MCF 10A (cell line): ENCODE results near the gene CD6. TPM values are rescaled to one million over a fixed set of nuclear protein-coding genes. Genes with fewer than 3 reads are reported as not detected.

ENCODE experiments used
- BruUV-seq: library from RNA; stranded (reverse); fragments of 400-500 nt; replicated peaks from 2 replicates; lab custom pipeline; 2021; lab: Mats Ljungman, UMichigan
- CTCF ChIA-PET: fragments of 300-600 bp; sonication (Branson Sonifier 250); formaldehyde crosslinking; extraction: SDS; loops from one replicate; lab custom pipeline; 2021; ENCODE audit warnings: antibody characterized with exemption, inconsistent platforms; lab: Yijun Ruan, JAX
- POLR2A ChIA-PET: fragments of 300-600, 350-650 bp; sonication (Branson Sonifier 250); formaldehyde crosslinking; extraction: SDS; loops from one replicate; lab custom pipeline; 2020; ENCODE audit warnings: antibody characterized with exemption, inconsistent platforms; lab: Yijun Ruan, JAX
- DNase-seq: peaks from one replicate; pipeline ENCODE4 v3.0.0-alpha.2; 2018; ENCODE audit not compliant: unreplicated experiment
- H3K27ac Mint-ChIP-seq: one replicate; pipeline ENCODE4 v1.8.0; 2022; ENCODE audit warnings: mild to moderate bottlenecking, low read depth, mixed read lengths; ENCODE audit not compliant: unreplicated experiment
- H3K27me3 Mint-ChIP-seq: one replicate; pipeline ENCODE4 v1.8.0; 2022; ENCODE audit warnings: mixed read lengths; ENCODE audit not compliant: insufficient read depth, unreplicated experiment
- H3K36me3 Mint-ChIP-seq: one replicate; pipeline ENCODE4 v1.8.0; 2022; ENCODE audit warnings: mild to moderate bottlenecking, moderate library complexity, mixed read lengths; ENCODE audit not compliant: insufficient read depth, unreplicated experiment
- H3K4me1 Mint-ChIP-seq: one replicate; pipeline ENCODE4 v1.8.0; 2022; ENCODE audit warnings: mixed read lengths; ENCODE audit not compliant: insufficient read depth, unreplicated experiment
- H3K4me3 Mint-ChIP-seq: one replicate; pipeline ENCODE4 v1.8.0; 2022; ENCODE audit warnings: mild to moderate bottlenecking, moderate library complexity, mixed read lengths; ENCODE audit not compliant: unreplicated experiment
- H3K9me3 Mint-ChIP-seq: one replicate; pipeline ENCODE4 v1.8.0; 2022; ENCODE audit warnings: mixed read lengths; ENCODE audit not compliant: unreplicated experiment
- intact Hi-C: fragments of 100-400 bp; cut with micrococcal nuclease; formaldehyde crosslinking; loops from 2 replicates; pipeline ENCODE4 v1.14.1; 2022
- total RNA-seq: library from RNA; stranded (reverse); gene quantifications from 2 replicates; pipeline ENCODE4 v1.2.3, GENCODE V29; 2022
- TF ChIP-seq, protein P1 (sequence below): fragments of 200-600 bp; IDR thresholded peaks from one replicate; pipeline ENCODE4 v1.8.0; 2022; ENCODE audit warnings: antibody characterized with exemption, mild to moderate bottlenecking; ENCODE audit not compliant: unreplicated experiment

The CD6 gene
- total RNA-seq, 1 experiment from 2014 or later, result not detected

DNA sequence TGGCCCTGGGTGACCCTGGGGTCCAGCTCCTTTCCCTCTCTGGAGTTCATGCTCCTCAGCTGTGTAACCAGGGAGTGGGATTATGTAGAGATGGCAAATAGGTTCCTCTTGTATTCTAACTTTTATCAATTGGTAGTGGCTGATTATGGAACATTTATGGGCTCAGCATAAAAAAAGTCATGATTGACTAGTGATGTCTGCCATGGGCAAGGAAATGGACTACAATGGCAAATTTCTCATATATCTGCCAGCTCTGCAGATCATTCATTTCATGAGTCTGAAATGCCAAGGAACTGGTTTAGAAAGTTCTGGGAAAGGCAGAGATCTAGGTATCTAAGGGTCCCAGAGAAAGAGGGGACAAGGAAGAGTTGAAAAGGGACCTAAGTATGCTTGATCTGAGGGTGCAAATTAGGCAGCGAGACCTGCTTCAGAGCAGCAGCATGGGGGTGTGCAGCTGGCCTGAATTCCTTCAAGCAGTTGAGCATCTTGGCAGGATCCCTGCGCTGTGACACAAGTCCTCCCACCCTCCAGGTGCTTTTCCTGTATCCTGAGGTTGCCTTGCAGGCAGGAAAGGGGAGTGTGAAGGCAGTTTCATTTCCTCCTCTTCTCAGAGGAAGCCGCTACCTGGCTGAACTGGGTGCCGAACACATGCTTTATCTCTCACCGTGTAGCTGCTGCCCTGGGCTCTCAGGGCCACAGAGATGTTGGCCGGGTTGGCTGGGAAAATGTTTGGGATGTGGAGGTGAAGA lies 29.9 kb upstream of the CD6 start:
- no peak overlapping the region for H3K27ac Mint-ChIP-seq

DNA sequence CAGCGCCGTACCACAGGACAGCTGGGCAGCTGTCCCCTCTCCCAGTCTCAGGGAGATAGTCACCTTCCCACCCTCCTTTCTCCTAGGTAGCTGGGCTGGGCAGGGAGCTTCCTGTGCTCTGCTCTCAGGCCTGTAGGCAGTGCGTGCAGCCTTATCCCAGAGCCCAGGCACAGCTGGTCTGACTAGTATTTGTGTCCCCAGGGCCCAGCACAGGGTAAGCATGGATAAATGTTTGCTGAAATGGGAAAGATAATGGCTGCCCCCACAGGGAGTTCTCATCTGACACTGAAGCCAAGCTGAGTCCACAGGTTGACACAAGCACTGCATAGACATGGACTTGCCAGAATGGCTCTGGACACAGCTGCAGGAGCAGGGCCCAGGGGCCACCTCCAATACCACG lies 29.3 kb upstream of the CD6 start:
- POLR2A ChIA-PET, result interaction anchor here (0.5 kb wide), 1 partner anchor 425 kb away, joined by 3 read pairs; no protein-coding TSS in a partner anchor
- CTCF ChIA-PET, result no interaction called here
- Mint-ChIP-seq H3K9me3 (no peaks in the 10 kb centered on the region), H3K27ac (no peak overlapping the region), H3K4me1 (no peaks in the 10 kb centered on the region), H3K36me3 (no peaks in the 10 kb centered on the region), H3K4me3 (no peak overlapping the region), H3K27me3 (peaks cover 28% of the 10 kb centered on the region)
- TF ChIP-seq, protein P1, sequence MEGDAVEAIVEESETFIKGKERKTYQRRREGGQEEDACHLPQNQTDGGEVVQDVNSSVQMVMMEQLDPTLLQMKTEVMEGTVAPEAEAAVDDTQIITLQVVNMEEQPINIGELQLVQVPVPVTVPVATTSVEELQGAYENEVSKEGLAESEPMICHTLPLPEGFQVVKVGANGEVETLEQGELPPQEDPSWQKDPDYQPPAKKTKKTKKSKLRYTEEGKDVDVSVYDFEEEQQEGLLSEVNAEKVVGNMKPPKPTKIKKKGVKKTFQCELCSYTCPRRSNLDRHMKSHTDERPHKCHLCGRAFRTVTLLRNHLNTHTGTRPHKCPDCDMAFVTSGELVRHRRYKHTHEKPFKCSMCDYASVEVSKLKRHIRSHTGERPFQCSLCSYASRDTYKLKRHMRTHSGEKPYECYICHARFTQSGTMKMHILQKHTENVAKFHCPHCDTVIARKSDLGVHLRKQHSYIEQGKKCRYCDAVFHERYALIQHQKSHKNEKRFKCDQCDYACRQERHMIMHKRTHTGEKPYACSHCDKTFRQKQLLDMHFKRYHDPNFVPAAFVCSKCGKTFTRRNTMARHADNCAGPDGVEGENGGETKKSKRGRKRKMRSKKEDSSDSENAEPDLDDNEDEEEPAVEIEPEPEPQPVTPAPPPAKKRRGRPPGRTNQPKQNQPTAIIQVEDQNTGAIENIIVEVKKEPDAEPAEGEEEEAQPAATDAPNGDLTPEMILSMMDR, result no peak
- no peak for DNase-seq
- BruUV-seq, result no TSS peak
- intact Hi-C loops, result no loop called here

More for the DNA sequence above, 29.9 kb upstream of the CD6 start:
- no peaks in the 10 kb centered on the region for H3K9me3 Mint-ChIP-seq
- H3K36me3 Mint-ChIP-seq, result no peaks in the 10 kb centered on the region
- H3K27me3 Mint-ChIP-seq, result peaks cover 27% of the 10 kb centered on the region
- POLR2A ChIA-PET, result interaction anchor here (0.5 to 1.3 kb wide), 2 partner anchors 24 to 424 kb away, joined by 3 to 4 read pairs; no protein-coding TSS in a partner anchor
- no TSS peak for BruUV-seq
- TF ChIP-seq, protein P1, result no peak
- CTCF ChIA-PET, result interaction anchor here (0.8 kb wide), 1 partner anchor 12 kb away, joined by 3 read pairs; no protein-coding TSS in a partner anchor
- intact Hi-C loops, result no loop called here
- H3K4me1 Mint-ChIP-seq, result no peaks in the 10 kb centered on the region
- no peak for DNase-seq
- H3K4me3 Mint-ChIP-seq, result no peak overlapping the region

DNA sequence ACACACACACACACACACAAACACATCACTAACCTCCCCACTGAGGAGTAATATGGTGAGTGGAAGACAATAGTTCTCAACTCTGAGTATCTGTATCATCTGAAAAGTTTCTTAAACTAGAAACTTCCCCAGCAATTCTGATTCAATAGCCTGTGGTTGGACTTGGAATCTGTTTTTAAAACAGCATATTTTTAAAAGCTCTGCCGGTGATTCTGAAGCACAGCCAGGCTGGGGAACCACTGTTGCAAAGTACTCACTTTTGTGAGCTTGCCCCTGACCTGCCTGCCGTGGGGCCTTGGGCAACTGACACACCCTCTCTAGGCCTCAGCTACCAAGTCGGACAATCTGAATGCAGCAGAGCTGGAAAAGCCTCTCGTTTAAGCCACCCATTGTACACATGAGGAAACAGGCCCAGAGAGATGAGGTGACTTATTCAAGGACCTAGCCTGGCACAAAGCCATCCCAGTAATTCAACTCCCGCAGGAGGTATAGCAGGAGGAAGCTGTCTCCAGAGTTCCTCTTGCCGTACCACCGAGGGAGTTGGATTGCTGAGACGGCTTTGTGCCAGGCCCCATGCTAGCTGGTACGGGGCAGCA lies 28.4 kb upstream of the CD6 start:
- Mint-ChIP-seq H3K9me3 (no peaks in the 10 kb centered on the region), H3K4me3 (no peak overlapping the region), H3K4me1 (no peaks in the 10 kb centered on the region), H3K27me3 (peaks cover 28% of the 10 kb centered on the region), H3K36me3 (no peaks in the 10 kb centered on the region), H3K27ac (no peak overlapping the region)
- peak; percentile 21 for DNase-seq
- BruUV-seq, result no TSS peak
- intact Hi-C loops, result no loop called here
- CTCF ChIA-PET, result interaction anchor here (0.6 kb wide), 1 partner anchor 69 kb away, joined by 3 read pairs; no protein-coding TSS in a partner anchor
- POLR2A ChIA-PET, result no interaction called here
- TF ChIP-seq, protein P1, result no peak

DNA sequence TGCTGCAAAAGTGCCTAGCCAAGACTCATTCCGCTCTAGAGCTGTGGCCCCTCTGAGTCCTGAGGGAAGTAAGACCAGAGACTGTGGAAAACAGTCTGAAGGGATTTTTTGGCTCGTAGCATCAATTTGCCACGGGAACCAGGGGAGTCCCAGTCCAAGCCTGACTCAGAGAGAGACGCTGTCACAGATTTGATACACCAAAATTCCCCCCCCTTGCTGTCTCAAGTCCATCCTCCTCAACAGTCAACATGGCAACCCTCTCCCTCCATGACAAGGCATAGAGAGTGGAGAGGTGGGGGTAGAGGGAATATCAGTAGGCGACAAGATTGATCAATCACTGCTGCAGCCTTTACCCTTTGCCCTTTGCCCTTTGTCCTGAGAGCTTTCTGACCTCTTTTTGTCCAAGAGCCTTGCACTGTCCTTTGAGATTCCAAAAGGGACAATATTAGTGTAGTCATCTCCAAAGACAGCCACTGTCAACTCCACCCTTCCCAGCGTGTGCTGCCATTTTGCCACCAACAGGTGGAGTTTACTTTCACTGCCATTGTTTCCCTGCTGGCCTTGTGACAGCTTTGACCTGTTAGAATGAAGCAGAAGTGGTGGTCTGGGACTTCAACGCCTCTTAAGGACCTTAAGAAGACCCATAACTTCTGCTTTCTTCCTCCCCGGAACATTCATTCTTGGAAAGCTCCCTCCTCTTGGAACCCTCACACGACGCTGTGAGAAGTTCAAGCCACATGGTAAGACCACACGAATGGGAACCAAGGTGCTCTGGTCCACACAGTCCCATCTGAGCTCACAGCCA lies 26.8 kb upstream of the CD6 start:
- Mint-ChIP-seq H3K27ac (no peak overlapping the region), H3K4me3 (no peak overlapping the region), H3K36me3 (no peaks in the 10 kb centered on the region), H3K9me3 (no peaks in the 10 kb centered on the region), H3K27me3 (peaks cover 21% of the 10 kb centered on the region), H3K4me1 (no peaks in the 10 kb centered on the region)
- DNase-seq, result no peak
- intact Hi-C loops, result no loop called here
- no TSS peak for BruUV-seq
- TF ChIP-seq, protein P1, result no peak
- ChIA-PET CTCF (interaction anchor here (0.5 to 1.6 kb wide), 4 partner anchors 15 to 169 kb away, joined by 3 to 5 read pairs (median 3); no protein-coding TSS in a partner anchor), POLR2A (no interaction called here)
